CD4-positive, alpha-beta T cell treated with Interleukin-2 at 100 ng/mL for 4 hours (primary cell): ENCODE data around the gene REC8.

Source experiments
- DNase-seq: peaks from one replicate; pipeline ENCODE4 v3.0.0-alpha.2; 2020; ENCODE audit warnings: low spot score

Gene REC8

DNA sequence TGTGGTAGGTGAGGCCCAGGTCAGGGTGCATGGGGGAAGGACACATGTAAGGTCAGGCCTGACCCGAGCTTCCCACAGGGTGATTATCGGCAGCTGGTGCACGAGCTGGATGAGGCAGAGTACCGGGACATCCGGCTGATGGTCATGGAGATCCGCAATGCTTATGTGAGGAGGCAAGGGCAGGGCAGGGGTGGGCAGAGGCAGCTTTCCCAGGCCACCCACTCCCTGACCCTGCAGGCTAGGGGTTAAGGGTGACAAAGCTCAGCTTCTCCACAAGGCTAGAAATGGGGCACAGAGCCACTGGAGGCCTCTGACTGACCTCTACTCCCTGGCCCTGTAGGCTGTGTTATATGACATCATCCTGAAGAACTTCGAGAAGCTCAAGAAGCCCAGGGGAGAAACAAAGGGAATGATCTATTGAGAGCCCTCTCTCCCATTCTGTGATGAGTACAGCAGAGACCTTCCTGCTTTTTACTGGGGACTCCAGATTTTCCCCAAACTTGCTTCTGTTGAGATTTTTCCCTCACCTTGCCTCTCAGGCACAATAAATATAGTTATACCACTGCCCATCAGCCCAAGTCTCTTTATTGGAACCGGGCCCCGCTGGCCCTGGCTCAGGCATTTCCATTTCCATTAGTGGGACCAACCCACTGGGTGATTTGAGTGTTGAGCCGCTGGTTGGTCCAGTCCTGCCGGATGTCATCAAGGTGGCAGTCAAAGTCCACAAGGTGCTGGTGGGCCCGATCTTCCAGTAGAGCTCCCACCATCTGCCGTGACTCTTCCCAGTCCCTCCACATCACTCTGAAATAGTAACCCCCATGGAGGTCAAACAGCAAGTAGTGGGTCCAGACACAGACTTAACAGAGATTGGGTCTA is 33.2 kb upstream of the REC8 start:
- no peak for DNase-seq

DNA sequence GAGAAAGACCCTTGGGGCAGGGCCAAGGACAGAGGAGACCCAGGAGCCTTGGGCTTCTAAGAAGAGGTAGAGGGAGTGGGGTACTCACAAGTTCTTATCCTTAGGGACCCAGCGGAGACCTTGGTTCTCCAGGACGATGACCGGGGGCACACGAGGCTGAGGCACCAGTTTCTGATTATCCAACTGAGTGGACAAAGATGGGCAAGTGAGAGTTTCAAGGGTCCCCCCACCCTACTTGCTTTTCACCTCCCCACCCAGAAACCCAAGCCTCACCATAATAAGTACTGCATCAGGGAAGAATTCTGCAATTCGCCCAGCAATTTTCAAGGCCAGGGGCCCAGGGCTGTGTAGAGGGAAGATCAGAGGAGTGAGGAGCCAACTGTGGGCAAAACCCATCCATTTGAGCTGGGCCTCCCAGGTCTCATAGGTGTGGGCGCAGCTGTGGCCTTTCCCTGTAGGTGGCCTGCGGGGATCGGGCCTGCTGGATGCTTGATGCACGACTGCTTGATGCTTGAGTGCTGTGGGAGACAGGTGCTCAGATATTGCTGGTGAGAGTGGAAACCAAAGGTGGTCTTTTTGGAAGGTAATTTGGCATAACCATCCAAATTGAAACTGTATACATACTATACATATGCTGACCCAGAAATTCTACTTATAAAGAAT is 32.5 kb upstream of the REC8 start:
- no peak for DNase-seq

DNA sequence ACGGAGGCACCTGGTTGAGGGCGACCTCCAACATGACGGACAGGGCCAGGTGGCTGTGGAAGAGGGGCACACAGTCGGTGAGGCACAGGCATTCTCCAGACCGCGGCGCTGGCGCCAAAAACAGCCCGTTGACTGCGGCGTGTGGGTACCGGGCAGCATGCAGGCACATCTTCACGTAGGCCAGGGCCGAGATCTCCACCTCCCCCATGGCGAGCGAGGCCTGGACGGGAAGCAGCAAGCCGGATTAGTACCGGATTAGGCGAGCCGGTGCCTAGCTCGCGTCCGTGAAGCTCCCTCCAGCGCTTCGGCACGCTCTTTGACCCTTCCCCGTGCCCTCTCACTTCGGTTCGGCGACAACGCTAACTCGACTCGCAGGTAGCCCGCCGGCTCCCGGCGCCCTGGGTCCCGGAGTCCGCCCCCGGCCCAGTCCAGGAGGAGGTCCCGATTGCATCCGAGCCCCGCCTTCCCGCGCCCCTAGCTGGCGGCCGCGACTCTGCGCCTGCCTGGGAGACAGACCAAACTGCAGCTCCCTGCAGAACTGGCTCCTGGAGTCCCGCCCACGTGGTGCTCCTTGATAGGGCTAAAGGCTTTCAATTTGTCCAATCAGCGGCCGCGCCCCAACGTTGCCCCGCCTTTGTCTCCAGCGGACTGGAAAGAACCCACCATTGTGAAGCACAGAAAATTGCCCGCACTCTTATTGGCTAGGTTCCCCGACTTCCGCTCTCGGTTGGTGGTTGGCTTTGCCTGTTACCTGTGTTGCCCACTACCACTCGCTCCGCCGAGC is 30.6 kb upstream of the REC8 start, which contains the start of gene EMC9:
Gene EMC9, minus strand, starts transcription at position 495 of the 784 bp plus-strand sequence. Its CDS starts 287 bp downstream, at position 208.
- DNase-seq: peak; percentile 100

DNA sequence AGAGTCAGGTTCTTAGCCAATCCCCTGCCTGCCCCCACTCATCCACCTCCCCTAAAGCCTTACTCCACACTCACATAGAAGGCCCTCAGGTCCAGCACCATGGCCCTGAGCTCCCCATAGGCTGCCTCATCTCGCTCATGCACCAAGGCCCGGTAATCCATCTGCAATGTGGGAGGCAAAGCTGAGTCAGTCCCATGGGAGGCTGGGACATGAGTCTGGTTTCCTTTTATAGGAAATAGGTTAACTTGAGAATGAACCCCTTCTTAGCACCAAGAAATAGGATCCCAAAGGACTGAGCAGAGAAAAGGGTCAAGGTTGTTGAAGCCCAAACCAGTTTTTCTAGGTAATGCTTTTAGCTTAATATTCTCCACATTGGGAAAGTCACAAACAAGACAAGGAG is 28.4 kb upstream of the REC8 start:
- no peak for DNase-seq

DNA sequence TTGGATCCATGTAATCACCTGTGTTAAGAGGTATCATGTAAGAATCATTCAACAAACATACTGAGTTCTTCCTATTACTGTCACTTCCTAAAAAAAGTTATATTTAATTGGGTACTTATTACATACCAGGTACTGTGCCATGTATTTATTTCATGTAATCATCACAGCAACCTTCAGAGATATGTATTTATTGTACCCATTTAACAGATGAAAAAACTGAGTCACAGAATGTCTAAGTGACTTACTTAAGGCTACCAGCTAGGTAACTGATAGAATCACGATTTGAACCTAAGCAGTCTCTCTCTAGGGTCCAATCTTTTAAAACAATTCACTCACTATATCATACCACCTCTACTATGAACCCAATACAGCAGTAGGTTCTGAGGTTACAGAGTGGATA is 27.4 kb upstream of the REC8 start:
- DNase-seq: no peak

DNA sequence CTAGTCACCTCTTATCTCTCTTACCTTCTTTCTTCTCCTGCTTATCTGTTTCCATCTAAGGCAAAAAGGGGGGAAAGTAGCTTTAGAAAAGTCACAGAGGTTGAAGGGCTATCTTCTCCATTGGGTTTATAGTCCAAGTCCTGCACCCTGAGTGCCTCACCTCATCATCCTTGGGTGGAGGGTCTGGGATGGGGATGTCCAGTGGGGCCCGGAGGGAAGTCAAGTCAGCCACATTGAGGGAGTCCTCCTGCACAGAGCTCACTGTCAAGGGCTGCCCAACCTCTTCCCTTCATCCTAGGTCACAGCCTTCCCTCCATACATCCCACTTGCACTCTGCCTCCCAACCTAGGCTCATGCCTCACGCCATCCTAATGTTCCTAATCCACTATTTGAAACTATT is 26.7 kb upstream of the REC8 start:
- DNase-seq: no peak

DNA sequence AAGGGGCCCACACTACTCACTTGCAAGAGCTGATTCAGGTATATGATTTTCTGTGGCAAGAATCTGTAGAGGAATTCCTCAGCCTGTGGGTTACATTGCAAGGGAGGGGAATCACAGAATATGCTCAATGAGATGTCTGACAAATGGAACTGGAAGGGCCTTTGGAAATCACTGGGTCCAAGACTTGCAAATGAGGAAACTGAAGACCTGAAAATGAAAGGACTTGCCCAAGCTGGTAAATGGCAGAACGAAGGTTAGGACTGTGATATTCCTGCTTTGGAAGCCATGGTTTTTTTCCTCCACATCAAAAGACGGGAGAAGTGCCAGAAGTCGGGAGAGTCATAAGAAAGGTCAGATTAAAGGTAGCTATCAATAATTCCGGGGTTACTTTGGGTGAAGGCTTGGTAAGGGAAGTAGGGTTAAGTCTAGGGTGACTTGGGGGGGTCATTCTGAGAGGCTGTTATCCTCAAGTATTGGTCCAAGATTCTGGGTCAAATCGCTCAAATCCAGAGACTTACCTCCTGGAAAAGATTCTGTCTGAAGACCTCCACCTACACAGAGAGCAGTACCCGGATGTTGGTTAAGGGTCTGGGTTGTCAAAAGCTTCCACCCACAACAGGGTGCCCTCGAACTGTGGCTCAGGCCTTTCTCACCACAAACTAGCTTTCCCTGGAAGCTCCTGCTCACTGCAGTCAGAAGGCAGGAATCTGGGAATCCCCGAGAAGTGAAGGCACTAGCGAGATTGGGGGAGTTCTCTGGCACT is 26.0 kb upstream of the REC8 start:
- DNase-seq: no peak

DNA sequence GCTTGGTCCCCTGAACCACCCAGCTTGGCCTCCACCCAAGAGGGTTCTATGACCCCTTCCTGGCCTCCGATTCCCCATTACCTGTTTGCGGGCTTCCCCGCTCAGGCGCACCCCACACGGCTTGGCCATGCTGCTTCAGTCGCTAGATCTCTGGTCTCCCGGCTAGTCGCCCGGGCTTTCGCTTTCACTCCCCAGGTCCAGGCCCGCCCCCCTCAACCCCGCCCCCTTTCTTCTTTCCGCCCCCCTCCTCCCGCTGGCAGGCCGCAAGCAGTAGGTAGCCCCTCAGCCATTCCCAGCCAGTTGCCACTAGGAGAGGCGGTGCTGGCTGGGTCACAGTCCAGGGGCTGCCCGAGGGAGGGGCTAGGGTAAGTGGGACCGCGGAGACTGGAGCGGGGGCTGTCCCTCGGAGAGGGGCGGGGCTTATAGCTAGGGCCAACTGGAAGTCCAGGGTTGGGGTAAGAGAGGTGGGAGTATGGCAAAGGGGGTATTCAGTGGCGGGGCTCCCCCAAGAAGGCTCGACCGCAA is 25.4 kb upstream of the REC8 start, which contains the start of gene PSME2:
Gene PSME2, minus strand, starts transcription at position 158 of the 525 bp plus-strand sequence. Its CDS starts 29 bp downstream, at position 129.
- peak; percentile 88 for DNase-seq

DNA sequence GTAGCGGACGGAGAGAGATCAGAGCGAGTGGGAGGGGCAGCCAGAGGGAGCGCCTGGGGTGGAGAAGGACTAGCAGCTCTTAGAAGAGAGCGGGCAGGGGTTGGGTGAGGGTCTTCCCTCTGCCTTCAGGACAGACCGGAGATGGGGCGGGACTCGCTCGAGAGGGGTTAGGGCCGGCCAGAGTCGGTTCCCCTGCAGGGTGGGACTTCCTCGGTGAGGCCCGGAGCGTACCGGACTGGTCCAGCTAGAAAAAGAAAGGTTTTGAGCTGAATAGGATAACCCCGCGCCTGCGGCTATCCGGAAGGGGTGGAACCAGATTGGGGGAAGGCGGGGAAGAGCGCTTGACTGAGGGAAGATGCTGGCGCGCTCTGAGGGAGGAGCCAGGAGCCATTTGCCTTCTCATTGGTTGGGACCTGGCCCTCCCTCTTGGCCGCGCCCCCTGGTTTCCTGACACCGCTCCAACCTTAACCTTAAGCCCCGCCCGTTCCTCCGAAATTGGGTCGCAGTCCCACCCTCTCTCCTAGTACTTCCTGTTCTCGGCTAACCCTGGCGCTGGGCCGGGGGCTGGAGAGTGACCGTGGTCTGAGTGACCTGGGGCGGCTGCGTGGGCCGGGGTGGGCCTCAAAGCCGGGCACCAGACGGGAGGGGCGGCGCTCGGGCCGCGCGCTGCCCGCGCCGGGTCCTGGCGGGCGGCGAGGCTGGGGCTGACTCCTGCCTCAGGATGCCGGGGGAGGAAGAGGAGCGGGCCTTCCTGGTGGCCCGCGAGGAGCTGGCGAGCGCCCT is 24.7 kb upstream of the REC8 start, which contains the start of gene RNF31:
Gene RNF31, plus strand, starts transcription at position 521 of the 783 bp plus-strand sequence. Its CDS starts 201 bp downstream, at position 722.
- DNase-seq: peak; percentile 97

DNA sequence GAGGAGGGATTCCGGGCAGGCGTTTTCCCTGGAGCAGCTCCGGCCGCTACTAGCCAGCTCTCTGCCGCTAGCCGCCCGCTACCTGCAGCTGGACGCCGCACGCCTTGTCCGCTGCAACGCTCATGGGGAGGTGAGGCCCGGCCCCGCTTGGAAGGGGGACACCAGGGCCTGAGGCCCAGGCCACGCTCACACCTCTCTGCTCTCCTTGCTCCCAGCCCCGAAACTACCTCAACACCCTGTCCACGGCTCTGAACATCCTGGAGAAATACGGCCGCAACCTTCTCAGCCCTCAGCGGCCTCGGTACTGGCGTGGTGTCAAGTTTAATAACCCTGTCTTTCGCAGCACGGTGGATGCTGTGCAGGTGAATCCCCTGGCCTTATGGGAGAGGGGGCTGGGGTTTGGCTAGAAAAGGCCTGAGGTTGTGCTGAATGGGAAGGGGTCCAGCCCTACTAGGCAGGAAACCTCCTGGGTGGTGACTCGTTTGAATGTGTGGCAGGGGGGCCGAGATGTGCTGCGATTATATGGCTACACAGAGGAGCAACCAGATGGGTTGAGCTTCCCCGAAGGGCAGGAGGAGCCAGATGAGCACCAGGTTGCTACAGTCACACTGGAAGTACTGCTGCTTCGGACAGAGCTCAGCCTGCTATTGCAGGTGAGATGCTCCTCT is 24.0 kb upstream of the REC8 start:
- DNase-seq: no peak

DNA sequence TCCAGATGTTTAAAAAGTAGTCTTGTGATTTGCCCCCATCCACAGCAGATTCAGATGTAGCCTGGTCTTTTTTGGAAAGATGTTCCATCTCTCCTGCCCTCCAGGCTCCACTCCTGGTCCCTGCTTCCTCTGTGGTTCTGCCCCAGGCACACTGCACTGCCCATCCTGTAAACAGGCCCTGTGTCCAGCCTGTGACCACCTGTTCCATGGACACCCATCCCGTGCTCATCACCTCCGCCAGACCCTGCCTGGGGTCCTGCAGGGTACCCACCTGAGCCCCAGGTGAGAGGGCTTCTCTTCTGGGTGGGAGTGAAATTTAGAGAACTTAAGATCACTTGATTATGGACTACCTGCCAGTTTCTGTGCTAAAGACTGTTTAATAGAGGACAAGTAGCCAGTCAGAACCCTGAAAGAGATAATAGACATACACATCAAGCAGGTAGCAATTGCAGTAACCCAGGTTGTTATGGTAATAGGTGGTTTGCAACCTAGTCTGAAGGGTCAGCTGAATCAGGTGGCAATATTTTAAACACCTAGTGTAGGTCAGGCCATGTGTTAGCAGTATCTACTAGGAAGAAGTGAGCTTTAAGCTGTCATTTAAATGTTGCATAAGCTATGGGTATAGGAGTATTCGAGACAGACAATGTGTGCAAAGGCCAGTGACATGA is 22.4 kb upstream of the REC8 start:
- no peak for DNase-seq

DNA sequence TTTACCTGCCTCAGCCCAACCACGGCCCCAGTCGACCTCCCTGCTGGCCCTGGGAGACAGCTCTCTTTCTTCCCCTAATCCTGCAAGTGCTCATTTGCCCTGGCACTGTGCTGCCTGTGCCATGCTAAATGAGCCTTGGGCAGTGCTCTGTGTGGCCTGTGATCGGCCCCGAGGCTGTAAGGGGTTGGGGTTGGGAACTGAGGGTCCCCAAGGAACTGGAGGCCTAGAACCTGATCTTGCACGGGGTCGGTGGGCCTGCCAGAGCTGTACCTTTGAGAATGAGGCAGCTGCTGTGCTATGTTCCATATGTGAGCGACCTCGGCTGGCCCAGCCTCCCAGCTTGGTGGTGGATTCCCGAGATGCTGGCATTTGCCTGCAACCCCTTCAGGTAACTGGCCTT is 21.8 kb upstream of the REC8 start:
- DNase-seq: no peak

DNA sequence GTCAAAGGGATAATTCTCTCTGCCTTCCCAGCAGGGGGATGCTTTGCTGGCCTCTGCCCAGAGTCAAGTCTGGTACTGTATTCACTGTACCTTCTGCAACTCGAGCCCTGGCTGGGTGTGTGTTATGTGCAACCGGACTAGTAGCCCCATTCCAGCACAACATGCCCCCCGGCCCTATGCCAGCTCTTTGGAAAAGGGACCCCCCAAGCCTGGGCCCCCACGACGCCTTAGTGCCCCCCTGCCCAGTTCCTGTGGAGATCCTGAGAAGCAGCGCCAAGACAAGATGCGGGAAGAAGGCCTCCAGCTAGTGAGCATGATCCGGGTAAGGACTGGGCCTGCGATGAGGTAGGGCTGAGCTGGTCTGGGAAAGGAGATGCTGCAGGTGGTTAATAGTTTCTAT is 21.3 kb upstream of the REC8 start:
- DNase-seq: no peak

DNA sequence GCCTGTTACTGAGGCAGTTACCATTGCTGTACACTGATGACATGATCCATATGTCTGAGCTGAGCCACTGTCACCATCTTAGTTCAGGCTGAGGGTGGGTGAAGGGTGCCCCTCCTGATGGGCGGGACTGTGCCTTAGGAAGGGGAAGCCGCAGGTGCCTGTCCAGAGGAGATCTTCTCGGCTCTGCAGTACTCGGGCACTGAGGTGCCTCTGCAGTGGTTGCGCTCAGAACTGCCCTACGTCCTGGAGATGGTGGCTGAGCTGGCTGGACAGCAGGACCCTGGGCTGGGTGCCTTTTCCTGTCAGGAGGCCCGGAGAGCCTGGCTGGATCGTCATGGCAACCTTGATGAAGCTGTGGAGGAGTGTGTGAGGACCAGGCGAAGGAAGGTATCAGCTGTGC is 20.9 kb upstream of the REC8 start:
- no peak for DNase-seq

DNA sequence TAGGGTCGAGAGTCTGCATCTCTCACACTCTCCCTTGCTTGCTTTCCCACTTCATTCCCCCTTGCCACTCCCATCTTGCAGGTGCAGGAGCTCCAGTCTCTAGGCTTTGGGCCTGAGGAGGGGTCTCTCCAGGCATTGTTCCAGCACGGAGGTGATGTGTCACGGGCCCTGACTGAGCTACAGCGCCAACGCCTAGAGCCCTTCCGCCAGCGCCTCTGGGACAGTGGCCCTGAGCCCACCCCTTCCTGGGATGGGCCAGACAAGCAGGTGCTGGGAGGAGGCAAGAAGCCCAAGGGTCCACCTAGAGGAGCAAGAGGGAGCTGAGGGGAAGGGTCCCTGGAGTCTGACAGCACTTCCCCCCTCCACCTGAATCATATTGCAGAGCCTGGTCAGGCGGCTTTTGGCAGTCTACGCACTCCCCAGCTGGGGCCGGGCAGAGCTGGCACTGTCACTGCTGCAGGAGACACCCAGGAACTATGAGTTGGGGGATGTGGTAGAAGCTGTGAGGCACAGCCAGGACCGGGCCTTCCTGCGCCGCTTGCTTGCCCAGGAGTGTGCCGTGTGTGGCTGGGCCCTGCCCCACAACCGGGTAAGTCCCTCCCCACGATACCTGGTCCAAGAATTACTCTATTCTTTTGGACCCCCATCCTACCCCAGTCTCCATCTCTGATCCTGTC is 20.3 kb upstream of the REC8 start:
- DNase-seq: no peak

DNA sequence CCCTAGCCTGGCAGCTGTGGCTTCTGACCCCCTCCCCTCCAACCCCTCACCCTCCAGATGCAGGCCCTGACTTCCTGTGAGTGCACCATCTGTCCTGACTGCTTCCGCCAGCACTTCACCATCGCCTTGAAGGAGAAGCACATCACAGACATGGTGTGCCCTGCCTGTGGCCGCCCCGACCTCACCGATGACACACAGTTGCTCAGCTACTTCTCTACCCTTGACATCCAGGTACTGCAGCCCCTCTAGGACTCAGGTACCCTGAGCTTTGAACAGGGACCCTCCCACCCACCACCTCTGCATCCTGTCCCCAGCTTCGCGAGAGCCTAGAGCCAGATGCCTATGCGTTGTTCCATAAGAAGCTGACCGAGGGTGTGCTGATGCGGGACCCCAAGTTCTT is 16.8 kb upstream of the REC8 start:
- no peak for DNase-seq

DNA sequence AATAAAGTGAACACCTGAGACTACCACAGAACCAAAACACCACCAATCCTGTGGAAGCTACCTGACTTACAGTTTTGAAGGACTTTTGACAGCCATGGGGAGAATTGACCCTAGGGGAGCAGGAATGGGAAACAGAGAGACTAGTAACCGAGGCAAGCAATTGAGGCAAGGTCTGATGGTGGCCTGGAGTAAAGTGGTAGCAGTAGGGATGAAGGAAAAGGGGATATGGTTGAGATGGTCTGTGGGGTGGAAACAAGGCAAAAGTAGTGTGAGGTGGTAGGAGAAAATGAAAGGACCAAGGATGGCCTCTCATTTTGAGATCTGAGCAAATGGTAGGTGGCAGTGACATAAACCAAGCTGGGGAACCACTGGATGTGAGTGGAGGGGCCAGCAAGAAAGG is 15.0 kb upstream of the REC8 start:
- no peak for DNase-seq

DNA sequence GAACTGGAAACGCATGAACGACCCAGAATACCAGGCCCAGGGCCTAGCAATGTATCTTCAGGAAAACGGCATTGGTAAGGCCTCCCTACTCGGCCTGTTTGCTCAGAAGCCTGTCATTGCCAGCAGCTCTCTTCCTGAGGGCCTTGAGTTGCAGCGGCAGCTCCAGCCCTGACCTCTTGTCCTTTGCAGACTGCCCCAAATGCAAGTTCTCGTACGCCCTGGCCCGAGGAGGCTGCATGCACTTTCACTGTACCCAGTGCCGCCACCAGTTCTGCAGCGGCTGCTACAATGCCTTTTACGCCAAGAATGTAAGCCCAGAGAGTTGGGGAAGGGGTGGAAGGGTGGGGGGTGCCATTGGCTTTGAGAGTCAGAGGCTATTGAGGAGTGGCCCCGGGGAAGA is 14.5 kb upstream of the REC8 start:
- DNase-seq: no peak
